Type B pancreatic cell (in vitro differentiated cells): ENCODE results near the gene YAP1. TPM values are rescaled to one million over a fixed set of nuclear protein-coding genes. Genes with fewer than 3 reads are reported as not detected.
A peak's percentile ranks its signal among the peaks of the same experiment; 100 is the strongest.

Experiments used
- DNase-seq: peaks from one replicate; pipeline ENCODE4 v3.0.0; 2021; ENCODE audit warnings: mixed read lengths; ENCODE audit not compliant: unreplicated experiment; ENCODE audit errors: extremely low spot score
- H3K27ac Mint-ChIP-seq: 2 replicates; pipeline ENCODE4 v1.8.0; 2021; ENCODE audit warnings: mild to moderate bottlenecking, mixed read lengths
- H3K27me3 Mint-ChIP-seq: 2 replicates; pipeline ENCODE4 v1.8.0; 2021; ENCODE audit warnings: mixed read lengths
- H3K36me3 Mint-ChIP-seq: 2 replicates; pipeline ENCODE4 v1.8.0; 2021; ENCODE audit warnings: mixed read lengths
- H3K4me1 Mint-ChIP-seq: one replicate; pipeline ENCODE4 v1.8.0; 2021; ENCODE audit warnings: mixed read lengths; ENCODE audit not compliant: unreplicated experiment
- H3K4me3 Mint-ChIP-seq: 2 replicates; pipeline ENCODE4 v1.8.0; 2021; ENCODE audit warnings: mild to moderate bottlenecking, mixed read lengths
- H3K9me3 Mint-ChIP-seq: 2 replicates; pipeline ENCODE4 v1.8.0; 2021; ENCODE audit warnings: mixed read lengths
- CTCF ChIP-seq: fragments of 200-600 bp; sonication (generic); conservative IDR thresholded peaks from 2 replicates; pipeline ENCODE4 v1.5.0; 2021; ENCODE audit warnings: antibody characterized with exemption, mild to moderate bottlenecking
- total RNA-seq: library from RNA; stranded (reverse); gene quantifications from 2 replicates; pipeline ENCODE4 v1.2.1, GENCODE V29; 2021; ENCODE audit warnings: low replicate concordance

YAP1 gene
- total RNA-seq, 1 donor from 2014 or later: 199 TPM

GRCh38 chr11:102111787-102112508 is 1.7 kb downstream of the YAP1 start:
- H3K27ac Mint-ChIP-seq: peak overlapping the region; percentile 100
- DNase-seq: no peak
- peaks cover 14% of the 10 kb centered on the region for H3K36me3 Mint-ChIP-seq
- no peak for TF ChIP-seq CTCF
- H3K9me3 Mint-ChIP-seq: no peaks in the 10 kb centered on the region
- no peaks in the 10 kb centered on the region for H3K27me3 Mint-ChIP-seq
- H3K4me1 Mint-ChIP-seq: peaks cover 40% of the 10 kb centered on the region
- H3K4me3 Mint-ChIP-seq: peak overlapping the region; percentile 99

- Mint-ChIP-seq H3K4me1 (peaks cover 46% of the 10 kb centered on the region), H3K36me3 (peaks cover 19% of the 10 kb centered on the region), H3K4me3 (peak overlapping the region; percentile 99), H3K27ac (peak overlapping the region; percentile 100), H3K27me3 (no peaks in the 10 kb centered on the region), H3K9me3 (no peaks in the 10 kb centered on the region)
- no peak for DNase-seq
- TF ChIP-seq CTCF: no peak
Observed at GRCh38 chr11:102112509-102112821, 2.2 kb downstream of the YAP1 start.

GRCh38 chr11:102114032-102114431 is 3.8 kb downstream of the YAP1 start:
- H3K36me3 Mint-ChIP-seq: peaks cover 19% of the 10 kb centered on the region
- TF ChIP-seq CTCF: no peak

GRCh38 chr11:102115557-102115956 is 5.3 kb downstream of the YAP1 start:
- peaks cover 59% of the 10 kb centered on the region for H3K4me1 Mint-ChIP-seq
- H3K9me3 Mint-ChIP-seq: no peaks in the 10 kb centered on the region
- peak overlapping the region; percentile 83 for H3K4me3 Mint-ChIP-seq
- H3K27me3 Mint-ChIP-seq: no peaks in the 10 kb centered on the region
- peaks cover 22% of the 10 kb centered on the region for H3K36me3 Mint-ChIP-seq
- TF ChIP-seq CTCF: no peak
- peak overlapping the region; percentile 81 for H3K27ac Mint-ChIP-seq
- DNase-seq: no peak

More at GRCh38 chr11:102114032-102114431, 3.8 kb downstream of the YAP1 start:
- Mint-ChIP-seq H3K4me1 (peaks cover 46% of the 10 kb centered on the region), H3K27ac (peak overlapping the region; percentile 80), H3K9me3 (no peaks in the 10 kb centered on the region), H3K4me3 (peak overlapping the region; percentile 99), H3K27me3 (no peaks in the 10 kb centered on the region)
- DNase-seq: no peak

- Mint-ChIP-seq H3K4me1 (peaks cover 62% of the 10 kb centered on the region), H3K36me3 (peaks cover 24% of the 10 kb centered on the region), H3K4me3 (peak overlapping the region; percentile 83), H3K9me3 (no peaks in the 10 kb centered on the region), H3K27ac (peak overlapping the region; percentile 81), H3K27me3 (no peaks in the 10 kb centered on the region)
- no peak for DNase-seq
- no peak for TF ChIP-seq CTCF
Observed at GRCh38 chr11:102116453-102117205, 6.4 kb downstream of the YAP1 start.
